ENCODE data around the gene EHD1. TPM values are rescaled to one million over a fixed set of nuclear protein-coding genes. Genes with fewer than 3 reads are reported as not detected.
"Not testable (repeated sequence)": the region's sequence is repeated elsewhere in the genome, so short reads cannot be mapped to it uniquely, and the experiment has no call there.

The EHD1 gene
- total RNA-seq, 1 donor from 2014 or later, result 111 TPM

DNA sequence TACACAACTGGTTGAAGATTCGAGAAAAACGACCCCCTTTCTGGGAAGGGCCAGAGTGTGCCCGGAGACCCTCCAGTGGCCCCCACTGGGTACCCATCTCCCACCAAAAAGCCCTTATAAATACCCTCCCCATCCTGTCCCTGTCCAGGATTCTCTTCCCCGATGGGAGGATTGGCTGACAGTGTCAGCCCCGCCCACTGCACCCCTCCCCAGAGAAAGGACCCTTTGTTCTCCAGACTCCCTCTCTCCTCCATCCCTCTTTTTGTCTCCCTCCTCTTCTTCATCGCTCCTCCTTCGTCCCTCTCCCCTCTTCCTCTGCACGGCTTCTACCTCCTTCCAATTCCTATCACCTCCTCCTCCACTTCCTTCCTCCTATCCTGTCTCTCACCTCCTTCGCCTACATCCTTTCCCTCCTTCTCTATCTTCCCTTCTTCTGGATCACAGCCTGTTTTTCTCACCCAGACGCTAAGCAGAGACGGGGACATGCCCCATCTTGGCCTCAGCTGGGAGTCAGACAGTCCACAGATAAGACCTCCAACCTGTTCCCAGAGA, 54.8 kb downstream of the EHD1 start:
- Mint-ChIP-seq H3K27me3 (ENCODE audit: low read depth) (peaks cover 1% of the 10 kb centered on the region), H3K36me3 (ENCODE audit: low read depth) (no peaks in the 10 kb centered on the region), H3K27ac (ENCODE audit: unreplicated experiment) (no peak overlapping the region), H3K9me3 (ENCODE audit: low read depth) (no peaks in the 10 kb centered on the region), H3K4me1 (ENCODE audit: low read depth) (no peaks in the 10 kb centered on the region), H3K4me3 (ENCODE audit: unreplicated experiment) (no peak overlapping the region)
- no peak for DNase-seq (ENCODE audit: low spot score)
- TF ChIP-seq, protein P1, sequence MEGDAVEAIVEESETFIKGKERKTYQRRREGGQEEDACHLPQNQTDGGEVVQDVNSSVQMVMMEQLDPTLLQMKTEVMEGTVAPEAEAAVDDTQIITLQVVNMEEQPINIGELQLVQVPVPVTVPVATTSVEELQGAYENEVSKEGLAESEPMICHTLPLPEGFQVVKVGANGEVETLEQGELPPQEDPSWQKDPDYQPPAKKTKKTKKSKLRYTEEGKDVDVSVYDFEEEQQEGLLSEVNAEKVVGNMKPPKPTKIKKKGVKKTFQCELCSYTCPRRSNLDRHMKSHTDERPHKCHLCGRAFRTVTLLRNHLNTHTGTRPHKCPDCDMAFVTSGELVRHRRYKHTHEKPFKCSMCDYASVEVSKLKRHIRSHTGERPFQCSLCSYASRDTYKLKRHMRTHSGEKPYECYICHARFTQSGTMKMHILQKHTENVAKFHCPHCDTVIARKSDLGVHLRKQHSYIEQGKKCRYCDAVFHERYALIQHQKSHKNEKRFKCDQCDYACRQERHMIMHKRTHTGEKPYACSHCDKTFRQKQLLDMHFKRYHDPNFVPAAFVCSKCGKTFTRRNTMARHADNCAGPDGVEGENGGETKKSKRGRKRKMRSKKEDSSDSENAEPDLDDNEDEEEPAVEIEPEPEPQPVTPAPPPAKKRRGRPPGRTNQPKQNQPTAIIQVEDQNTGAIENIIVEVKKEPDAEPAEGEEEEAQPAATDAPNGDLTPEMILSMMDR (IDR thresholded peaks at IDR 0.05), result no peak

- Mint-ChIP-seq H3K36me3 (ENCODE audit: low read depth) (no peaks in the 10 kb centered on the region), H3K27ac (ENCODE audit: unreplicated experiment) (no peak overlapping the region), H3K9me3 (ENCODE audit: low read depth) (no peaks in the 10 kb centered on the region), H3K27me3 (ENCODE audit: low read depth) (peaks cover 1% of the 10 kb centered on the region), H3K4me3 (ENCODE audit: unreplicated experiment) (no peak overlapping the region), H3K4me1 (ENCODE audit: low read depth) (no peaks in the 10 kb centered on the region)
- DNase-seq (ENCODE audit: low spot score), result no peak
- TF ChIP-seq, protein P1 (IDR thresholded peaks at IDR 0.05), result no peak
Observed at GRCh38 chr11:64817476-64817875, 60.9 kb downstream of the EHD1 start.

DNA sequence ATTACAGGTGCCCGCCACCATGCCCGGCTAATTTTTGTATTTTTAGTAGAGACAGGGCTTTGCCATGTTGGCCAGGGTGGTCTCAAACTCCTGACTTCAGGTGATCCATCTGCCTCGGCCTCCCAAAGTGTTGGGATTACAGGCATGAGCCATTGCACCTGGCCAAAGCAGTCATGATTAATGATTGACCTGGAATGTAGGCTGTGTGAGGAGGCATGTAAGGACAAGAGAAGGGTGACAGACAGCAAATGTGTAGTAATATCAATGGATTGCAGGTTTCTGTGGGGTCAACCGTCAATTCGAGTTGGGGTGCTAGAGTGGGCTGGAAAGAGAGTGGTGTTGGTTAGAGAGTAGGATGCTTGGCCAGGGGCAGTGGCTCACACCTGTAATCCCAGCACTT, 63.0 kb downstream of the EHD1 start:
- not testable (repeated sequence) for H3K4me3 Mint-ChIP-seq (ENCODE audit: unreplicated experiment); H3K9me3 Mint-ChIP-seq (ENCODE audit: low read depth); DNase-seq (ENCODE audit: low spot score); H3K27me3 Mint-ChIP-seq (ENCODE audit: low read depth); H3K27ac Mint-ChIP-seq (ENCODE audit: unreplicated experiment); H3K36me3 Mint-ChIP-seq (ENCODE audit: low read depth); H3K4me1 Mint-ChIP-seq (ENCODE audit: low read depth)

DNA sequence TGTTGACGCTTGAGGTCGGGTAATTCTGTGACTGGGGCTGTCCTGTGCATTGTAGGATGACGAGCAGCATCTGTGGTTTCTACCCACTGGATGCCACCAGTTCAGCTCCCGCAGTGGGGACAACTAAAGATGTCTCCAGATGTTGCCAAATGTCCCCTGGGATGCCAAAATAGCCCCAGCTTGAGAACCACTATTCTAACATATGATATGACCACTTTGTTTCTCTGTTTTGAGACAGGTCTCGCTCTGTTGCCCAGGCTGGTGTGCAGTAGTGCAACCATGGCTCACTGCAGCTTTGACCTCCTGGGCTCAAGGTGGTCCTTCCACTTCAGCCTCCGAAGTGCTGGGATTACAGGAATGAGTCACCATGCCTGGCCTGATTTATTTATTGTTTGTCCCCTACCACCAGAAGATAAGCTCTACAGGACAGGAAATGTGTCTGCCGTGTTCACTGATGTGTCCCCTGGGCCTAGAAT, 63.7 kb downstream of the EHD1 start:
- Mint-ChIP-seq H3K27ac (ENCODE audit: unreplicated experiment) (no peak overlapping the region), H3K4me3 (ENCODE audit: unreplicated experiment) (no peak overlapping the region), H3K9me3 (ENCODE audit: low read depth) (no peaks in the 10 kb centered on the region), H3K27me3 (ENCODE audit: low read depth) (peaks cover 1% of the 10 kb centered on the region), H3K4me1 (ENCODE audit: low read depth) (peaks cover 10% of the 10 kb centered on the region), H3K36me3 (ENCODE audit: low read depth) (no peaks in the 10 kb centered on the region)
- TF ChIP-seq, protein P1 (IDR thresholded peaks at IDR 0.05), result no peak
- no peak for DNase-seq (ENCODE audit: low spot score)

- TF ChIP-seq, protein P1 (IDR thresholded peaks at IDR 0.05), result no peak
- DNase-seq (ENCODE audit: low spot score), result no peak
- Mint-ChIP-seq H3K27me3 (ENCODE audit: low read depth) (peaks cover 1% of the 10 kb centered on the region), H3K36me3 (ENCODE audit: low read depth) (no peaks in the 10 kb centered on the region), H3K9me3 (ENCODE audit: low read depth) (no peaks in the 10 kb centered on the region), H3K27ac (ENCODE audit: unreplicated experiment) (no peak overlapping the region), H3K4me1 (ENCODE audit: low read depth) (peaks cover 16% of the 10 kb centered on the region), H3K4me3 (ENCODE audit: unreplicated experiment) (no peak overlapping the region)
Observed at GRCh38 chr11:64813826-64814225, 64.6 kb downstream of the EHD1 start.

GRCh38 chr11:64810891-64811272, 67.5 kb downstream of the EHD1 start:
- Mint-ChIP-seq H3K36me3 (ENCODE audit: low read depth) (peaks cover 4% of the 10 kb centered on the region), H3K9me3 (ENCODE audit: low read depth) (no peaks in the 10 kb centered on the region), H3K4me1 (ENCODE audit: low read depth) (peaks cover 19% of the 10 kb centered on the region), H3K27ac (ENCODE audit: unreplicated experiment) (peak overlapping the region; percentile 54), H3K4me3 (ENCODE audit: unreplicated experiment) (peak overlapping the region; percentile 96), H3K27me3 (ENCODE audit: low read depth) (peaks cover 1% of the 10 kb centered on the region)
- TF ChIP-seq, protein P1 (IDR thresholded peaks at IDR 0.05), result no peak
- no peak for DNase-seq (ENCODE audit: low spot score)

All from chondrocyte (in vitro differentiated cells).